Progenitor cell of endocrine pancreas (in vitro differentiated cells): ENCODE data around the gene SUCLG2. TPM values are rescaled to one million over a fixed set of nuclear protein-coding genes. Genes with fewer than 3 reads are reported as not detected.

Experiments used
- DNase-seq: peaks from one replicate; pipeline ENCODE4 v3.0.0; 2021; ENCODE audit warnings: low spot score; ENCODE audit not compliant: unreplicated experiment
- H3K27ac Mint-ChIP-seq: 2 replicates; pipeline ENCODE4 v1.8.0; 2021; ENCODE audit warnings: mild to moderate bottlenecking, moderate library complexity, mixed read lengths
- H3K27me3 Mint-ChIP-seq: 2 replicates; pipeline ENCODE4 v1.8.0; 2021; ENCODE audit warnings: mixed read lengths
- H3K36me3 Mint-ChIP-seq: 2 replicates; pipeline ENCODE4 v1.8.0; 2022; ENCODE audit warnings: mixed read lengths; ENCODE audit not compliant: insufficient read depth
- H3K4me1 Mint-ChIP-seq: 2 replicates; pipeline ENCODE4 v1.8.0; 2021; ENCODE audit warnings: low read depth, mixed read lengths
- H3K4me3 Mint-ChIP-seq: 2 replicates; pipeline ENCODE4 v1.8.0; 2021; ENCODE audit warnings: low read depth, mild to moderate bottlenecking, moderate library complexity, mixed read lengths
- H3K9me3 Mint-ChIP-seq: 2 replicates; pipeline ENCODE4 v1.8.0; 2021; ENCODE audit warnings: low read depth, mixed read lengths
- CTCF ChIP-seq: fragments of 200-600 bp; sonication (generic); IDR thresholded peaks from one replicate; pipeline ENCODE4 v1.5.0; 2021; ENCODE audit warnings: antibody characterized with exemption, mild to moderate bottlenecking; ENCODE audit not compliant: unreplicated experiment
- total RNA-seq: library from RNA; stranded (reverse); gene quantifications from 2 replicates; pipeline ENCODE4 v1.2.1, GENCODE V29; 2021

Gene SUCLG2
- total RNA-seq, 1 donor from 2014 or later: 41.1 TPM

- Mint-ChIP-seq H3K27me3 (no peaks in the 10 kb centered on the region), H3K4me1 (peaks cover 1% of the 10 kb centered on the region), H3K27ac (no peak overlapping the region), H3K9me3 (no peaks in the 10 kb centered on the region), H3K36me3 (no peaks in the 10 kb centered on the region), H3K4me3 (no peak overlapping the region)
- TF ChIP-seq CTCF: no peak
- DNase-seq: no peak
Observed at GRCh38 chr3:67453628-67454027, 200.8 kb downstream of the SUCLG2 start.

GRCh38 chr3:67450153-67450552, 204.3 kb downstream of the SUCLG2 start:
- no peak overlapping the region for H3K4me3 Mint-ChIP-seq
- no peaks in the 10 kb centered on the region for H3K36me3 Mint-ChIP-seq
- TF ChIP-seq CTCF: no peak
- H3K4me1 Mint-ChIP-seq: peaks cover 1% of the 10 kb centered on the region
- DNase-seq: no peak
- H3K9me3 Mint-ChIP-seq: no peaks in the 10 kb centered on the region
- H3K27me3 Mint-ChIP-seq: no peaks in the 10 kb centered on the region
- no peak overlapping the region for H3K27ac Mint-ChIP-seq

GRCh38 chr3:67447393-67447792, 207.0 kb downstream of the SUCLG2 start:
- no peak overlapping the region for H3K27ac Mint-ChIP-seq
- H3K9me3 Mint-ChIP-seq: peaks cover 4% of the 10 kb centered on the region
- H3K27me3 Mint-ChIP-seq: no peaks in the 10 kb centered on the region
- H3K4me1 Mint-ChIP-seq: peaks cover 1% of the 10 kb centered on the region
- TF ChIP-seq CTCF: no peak
- peaks cover 5% of the 10 kb centered on the region for H3K36me3 Mint-ChIP-seq
- no peak for DNase-seq
- H3K4me3 Mint-ChIP-seq: no peak overlapping the region

GRCh38 chr3:67437789-67438188, 216.6 kb downstream of the SUCLG2 start:
- Mint-ChIP-seq H3K9me3 (peaks cover 23% of the 10 kb centered on the region), H3K4me1 (no peaks in the 10 kb centered on the region), H3K27ac (no peak overlapping the region), H3K4me3 (no peak overlapping the region), H3K36me3 (peaks cover 16% of the 10 kb centered on the region), H3K27me3 (no peaks in the 10 kb centered on the region)
- TF ChIP-seq CTCF: no peak
- DNase-seq: no peak

- H3K27ac Mint-ChIP-seq: peak overlapping the region; percentile 45
- TF ChIP-seq CTCF: no peak
Observed at GRCh38 chr3:67437090-67437489, 217.3 kb downstream of the SUCLG2 start.

More at GRCh38 chr3:67437090-67437489, 217.3 kb downstream of the SUCLG2 start:
- Mint-ChIP-seq H3K9me3 (peaks cover 24% of the 10 kb centered on the region), H3K27me3 (no peaks in the 10 kb centered on the region), H3K4me3 (no peak overlapping the region), H3K36me3 (peaks cover 14% of the 10 kb centered on the region), H3K4me1 (no peaks in the 10 kb centered on the region)
- no peak for DNase-seq
